ENCODE data around the gene KLHL10.

The KLHL10 gene

DNA sequence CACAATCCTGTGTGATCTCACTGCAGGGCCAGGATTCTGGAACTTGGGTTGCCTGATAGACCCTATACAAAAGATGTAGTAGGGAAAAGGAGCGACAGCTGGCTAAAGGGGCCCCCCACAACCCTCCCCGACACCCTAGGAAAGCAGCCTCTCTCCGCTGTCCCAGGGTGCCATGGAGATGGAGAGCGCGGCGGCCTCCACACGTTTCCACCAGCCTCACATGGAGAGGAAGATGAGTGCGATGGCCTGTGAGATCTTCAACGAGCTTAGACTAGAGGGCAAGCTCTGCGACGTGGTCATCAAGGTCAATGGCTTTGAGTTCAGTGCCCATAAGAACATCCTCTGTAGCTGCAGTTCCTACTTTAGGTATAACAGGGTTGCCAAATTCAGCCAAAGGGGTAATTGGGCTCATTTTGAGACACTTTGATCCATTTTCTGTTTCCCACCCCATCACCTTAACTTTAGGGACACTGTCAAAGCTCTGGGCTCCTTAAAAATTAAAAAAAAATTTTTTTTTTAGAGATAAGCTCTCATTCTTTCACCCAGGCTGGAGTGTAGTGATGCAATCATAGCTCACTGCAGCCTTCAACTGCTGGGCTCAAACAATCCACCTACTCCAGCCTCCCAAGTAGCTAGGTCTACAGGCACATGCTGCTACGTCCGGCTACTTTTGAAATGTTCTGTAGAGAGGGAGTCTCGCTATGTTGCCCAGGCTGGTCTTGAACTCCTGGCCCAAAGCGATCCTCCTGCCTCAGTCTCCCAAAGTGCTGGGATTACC, at the start of gene KLHL10:
KLHL10 (plus strand) TSS at position 65 of the 778 bp plus-strand sequence; CDS start at position 173, 108 bp downstream.
- DNase-seq: no peak

DNA sequence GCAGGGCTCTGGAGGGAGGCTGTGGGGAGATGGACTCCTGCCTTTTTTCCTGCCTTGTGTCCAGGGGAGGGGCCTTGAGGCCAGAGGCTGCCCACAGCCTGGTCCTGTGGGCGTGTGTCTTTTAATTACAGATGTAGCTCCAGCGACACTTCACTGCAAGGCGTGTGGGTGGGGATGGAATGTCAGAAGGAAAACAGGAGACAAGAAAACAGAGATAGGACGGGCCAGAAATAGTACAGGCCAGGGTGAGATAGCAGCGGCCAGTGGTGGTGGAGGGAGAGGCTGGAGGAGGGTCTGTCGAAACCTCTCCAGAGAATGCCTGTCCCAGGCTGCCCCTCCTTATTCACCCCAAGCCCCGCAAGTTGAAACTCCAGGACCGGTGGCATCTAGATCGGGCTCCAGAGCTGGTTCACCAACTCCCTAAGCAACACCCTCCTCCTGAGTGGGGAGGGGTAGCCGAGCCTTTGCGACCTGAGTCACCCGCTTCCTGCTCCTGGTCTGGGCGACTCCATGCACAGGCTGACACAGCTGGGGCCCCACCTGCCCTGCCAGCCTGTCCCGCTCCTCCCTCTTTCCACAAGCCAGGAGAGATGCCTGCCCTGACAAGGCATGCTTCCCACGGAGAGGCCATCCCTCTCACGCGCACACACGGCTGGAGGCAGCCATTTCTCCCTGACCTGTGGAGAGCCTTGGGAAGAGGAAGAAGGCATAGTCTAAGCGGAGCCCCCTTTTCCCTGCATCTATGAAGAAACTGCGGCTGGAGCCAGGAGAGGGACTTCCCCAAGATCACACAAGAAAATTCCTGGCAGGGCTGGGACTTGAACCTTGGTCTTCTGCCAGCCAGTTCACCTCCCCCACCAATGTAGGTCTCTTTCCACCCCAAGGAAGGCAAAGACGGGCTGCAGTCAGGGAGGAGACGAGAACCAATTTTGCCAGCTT, 44.5 kb upstream of the KLHL10 start:
- DNase-seq: no peak

DNA sequence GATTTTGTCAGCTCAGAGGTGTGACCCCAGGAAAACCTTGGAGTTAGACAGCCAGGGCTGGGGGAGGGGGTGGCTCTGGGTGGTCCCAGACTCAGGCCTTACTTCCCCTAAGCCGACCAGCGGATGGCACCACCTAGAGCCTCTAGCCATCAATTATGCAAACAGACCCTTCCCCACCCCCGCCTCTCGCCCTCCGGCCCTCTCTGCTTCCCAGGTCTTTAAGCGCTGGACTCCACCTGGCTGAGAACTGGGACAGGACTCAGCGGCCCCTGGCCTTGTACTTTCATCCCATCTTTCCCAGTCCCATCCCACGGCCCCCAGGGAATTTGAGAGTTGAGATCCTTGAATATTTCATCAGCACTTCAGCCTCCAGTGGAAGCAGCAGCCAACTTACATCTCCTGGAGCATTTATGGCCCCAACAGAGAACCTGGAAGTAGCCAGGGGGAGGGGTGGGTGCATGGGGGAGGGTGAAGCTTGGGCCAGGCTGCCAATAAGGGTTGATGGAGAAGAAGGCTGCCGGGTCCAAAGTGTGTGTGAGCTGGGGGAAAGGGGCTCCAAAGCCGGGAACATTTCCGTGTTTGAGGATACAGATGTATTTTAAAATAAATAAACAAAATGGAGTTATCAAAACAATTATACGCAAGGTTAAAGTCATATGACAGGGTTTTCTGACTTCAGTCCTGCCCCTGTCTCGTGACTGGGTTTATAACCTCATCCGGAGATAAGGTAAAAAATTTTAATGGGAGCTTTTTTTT, 43.7 kb upstream of the KLHL10 start:
- no peak for DNase-seq

DNA sequence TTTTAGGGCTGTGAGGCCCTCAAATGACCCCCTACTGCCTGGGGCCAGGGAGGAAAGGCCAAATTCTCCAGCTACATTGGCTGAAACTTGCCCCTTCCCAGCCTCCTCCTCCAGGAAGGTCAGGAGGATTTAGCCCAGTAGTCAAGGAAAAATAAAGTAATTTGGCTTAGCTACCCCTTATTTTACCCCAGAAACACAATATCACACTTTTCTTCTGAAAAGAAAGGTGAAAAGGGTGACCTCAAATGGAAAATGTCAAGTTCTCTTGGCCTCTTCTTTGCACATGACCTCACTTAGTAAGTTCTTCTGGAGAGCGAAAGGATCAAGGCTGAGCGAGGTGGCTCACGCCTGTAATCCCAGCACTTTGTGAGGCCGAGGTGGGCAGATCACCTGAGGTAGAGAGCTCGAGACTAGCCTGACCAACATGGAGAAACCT, 43.1 kb upstream of the KLHL10 start:
- no peak for DNase-seq

- no peak for DNase-seq
These were observed 41.3 kb upstream of the KLHL10 start for GRCh38 chr17:41796121-41796895.

DNA sequence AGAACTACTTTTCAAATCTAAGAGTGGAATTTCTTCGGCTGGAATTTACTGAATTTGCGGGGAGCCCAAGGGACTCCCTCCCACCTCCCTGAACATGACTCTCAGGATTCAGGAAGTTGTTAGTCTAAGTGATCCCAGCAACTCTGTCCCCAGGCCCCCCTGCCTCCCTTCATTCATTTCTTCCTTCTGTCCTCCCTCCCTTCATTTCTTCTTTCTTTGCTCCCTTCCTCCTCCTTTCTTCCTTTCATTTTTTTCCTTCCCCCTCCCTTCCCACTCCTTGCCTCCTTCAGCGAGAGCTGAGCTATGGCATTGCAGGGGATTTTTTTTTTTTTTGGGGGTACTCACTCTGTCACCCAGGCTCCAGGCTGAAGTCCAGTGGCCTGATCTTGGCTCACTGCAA, 40.2 kb upstream of the KLHL10 start:
- no peak for DNase-seq

GRCh38 chr17:41799366-41799765, 38.3 kb upstream of the KLHL10 start:
- DNase-seq: no peak

- DNase-seq: no peak
These were observed 36.8 kb upstream of the KLHL10 start for GRCh38 chr17:41800601-41801373.

- peak in 54 of 58 donors; percentile 20 to 87 (median 58) for DNase-seq
These were observed 36.0 kb upstream of the KLHL10 start for GRCh38 chr17:41801374-41802271.

DNA sequence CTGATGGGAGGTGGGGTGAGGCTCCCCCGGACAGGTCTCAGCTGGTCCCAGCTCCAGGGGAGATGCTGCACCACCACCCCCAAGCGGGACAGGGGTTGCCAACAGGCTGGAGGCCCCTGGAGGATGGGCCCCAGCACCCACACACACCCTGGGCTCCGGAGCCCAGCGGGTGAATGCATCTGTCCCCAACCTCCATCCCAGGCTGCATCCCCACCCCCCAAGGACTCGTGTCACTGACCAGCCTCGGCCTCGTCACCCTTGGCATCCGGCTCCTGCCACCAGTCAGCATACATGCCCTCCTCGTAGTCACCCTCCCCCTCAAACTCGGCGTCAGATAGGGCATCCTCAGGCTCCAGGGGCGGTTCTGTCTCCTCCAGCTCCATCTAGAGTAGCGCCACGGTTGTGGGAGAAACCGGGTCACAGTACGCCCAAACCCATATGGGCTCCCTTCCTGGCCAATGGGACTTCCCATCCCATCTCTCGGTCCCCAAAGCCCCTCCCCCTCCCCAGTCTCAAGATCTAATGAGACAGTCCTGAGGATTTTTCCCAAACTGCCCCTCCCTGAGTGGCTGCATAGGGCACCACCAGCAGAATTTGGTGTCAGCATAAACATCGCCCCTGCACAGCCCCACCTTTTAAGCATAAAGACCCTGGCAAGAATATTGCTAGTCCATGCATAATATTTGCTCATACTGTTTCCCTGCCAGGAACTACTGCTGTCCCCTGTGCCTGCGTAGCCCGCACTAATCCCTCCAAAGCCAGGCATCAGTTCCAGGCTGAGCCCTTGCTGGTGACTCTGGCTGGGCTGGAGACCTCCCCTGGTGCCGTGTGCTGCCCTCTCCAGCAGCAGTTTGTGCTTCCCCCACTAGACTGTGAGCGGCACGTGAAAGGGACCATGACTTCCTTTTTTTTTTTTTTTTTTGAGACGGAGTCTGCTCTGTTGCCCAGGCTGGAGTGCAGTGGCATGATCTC, 34.3 kb upstream of the KLHL10 start:
- no peak for DNase-seq

DNA sequence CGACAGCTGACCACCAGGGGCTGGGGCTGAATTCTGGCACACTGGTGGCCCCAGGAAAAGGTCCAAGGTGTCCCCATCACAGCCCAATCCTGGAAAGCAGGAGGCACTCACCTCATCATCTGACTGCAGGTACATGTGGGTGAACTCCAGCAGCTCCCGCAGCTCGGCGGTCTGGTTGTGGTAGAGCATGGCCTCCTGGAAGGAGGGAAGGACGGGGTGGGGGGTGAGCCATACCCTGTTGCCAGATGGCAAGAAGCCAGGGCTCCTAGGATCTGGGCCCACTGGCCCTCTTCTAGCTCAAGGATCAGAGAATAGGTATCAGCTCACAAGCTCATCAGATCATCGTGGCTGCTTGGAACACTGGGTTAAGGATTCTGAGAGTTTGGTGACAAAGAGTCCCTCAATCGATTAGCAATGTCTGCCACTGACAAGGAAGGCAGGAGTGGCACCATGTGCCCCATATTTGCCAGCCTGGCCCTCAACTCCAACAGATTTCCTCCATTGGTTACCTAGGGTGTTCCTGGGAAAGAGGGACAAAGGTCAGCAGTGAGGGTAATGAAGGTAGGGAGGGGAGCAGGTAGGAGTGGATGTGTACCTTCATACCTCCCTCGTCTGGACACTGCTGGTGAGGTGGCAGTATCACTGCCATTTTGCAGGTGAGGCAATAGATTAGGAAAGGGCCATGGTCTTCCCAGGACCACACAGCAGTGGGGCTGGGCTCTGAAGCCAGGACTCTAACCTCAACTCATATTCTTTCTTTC, 30.8 kb upstream of the KLHL10 start:
- DNase-seq: no peak

DNA sequence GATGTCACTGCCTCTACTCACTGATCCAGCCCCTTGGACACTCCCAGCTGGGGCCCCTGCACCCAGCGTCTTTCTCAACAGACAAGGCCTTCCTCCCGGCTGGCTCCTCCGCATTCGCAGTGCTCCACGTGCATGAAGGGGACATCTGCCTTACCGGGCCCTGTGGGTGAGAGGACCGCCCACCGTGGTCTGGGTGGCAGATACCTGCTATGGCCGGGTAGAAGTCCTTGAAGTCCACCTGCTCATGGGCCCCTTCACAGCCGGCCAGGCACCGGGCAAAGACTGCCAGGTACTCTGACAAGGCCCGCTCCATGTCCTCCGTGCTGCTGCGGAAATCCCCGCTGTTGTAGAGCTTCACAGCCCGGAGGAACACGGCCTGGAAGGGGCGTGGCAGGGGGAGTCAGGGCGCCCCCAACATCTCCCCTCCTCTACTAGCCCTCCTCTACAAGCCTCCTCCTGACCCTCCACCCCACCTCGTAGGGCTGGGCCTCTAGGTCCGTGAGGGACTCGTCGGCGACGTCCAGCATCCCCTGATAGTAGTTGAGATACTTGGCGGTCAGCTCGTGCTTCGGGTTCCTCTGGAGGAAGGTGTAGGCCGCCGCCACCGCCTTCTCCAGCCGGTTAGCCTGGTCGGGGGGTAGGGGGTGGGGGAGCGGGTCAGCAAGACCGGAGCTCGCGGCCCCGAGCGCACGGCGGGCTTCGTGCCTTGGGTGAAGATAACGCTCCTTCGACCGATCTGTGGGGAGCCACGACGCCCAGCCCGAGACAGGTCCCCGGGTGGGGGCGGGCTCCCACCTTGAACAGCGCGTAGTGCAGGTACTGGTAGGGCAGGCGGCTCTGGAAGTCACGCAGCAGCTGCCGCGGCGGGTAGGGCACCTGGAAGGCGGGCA, 26.7 kb upstream of the KLHL10 start:
- DNase-seq: peak in 3 of 58 donors; percentile 31 to 54 (median 52)

DNA sequence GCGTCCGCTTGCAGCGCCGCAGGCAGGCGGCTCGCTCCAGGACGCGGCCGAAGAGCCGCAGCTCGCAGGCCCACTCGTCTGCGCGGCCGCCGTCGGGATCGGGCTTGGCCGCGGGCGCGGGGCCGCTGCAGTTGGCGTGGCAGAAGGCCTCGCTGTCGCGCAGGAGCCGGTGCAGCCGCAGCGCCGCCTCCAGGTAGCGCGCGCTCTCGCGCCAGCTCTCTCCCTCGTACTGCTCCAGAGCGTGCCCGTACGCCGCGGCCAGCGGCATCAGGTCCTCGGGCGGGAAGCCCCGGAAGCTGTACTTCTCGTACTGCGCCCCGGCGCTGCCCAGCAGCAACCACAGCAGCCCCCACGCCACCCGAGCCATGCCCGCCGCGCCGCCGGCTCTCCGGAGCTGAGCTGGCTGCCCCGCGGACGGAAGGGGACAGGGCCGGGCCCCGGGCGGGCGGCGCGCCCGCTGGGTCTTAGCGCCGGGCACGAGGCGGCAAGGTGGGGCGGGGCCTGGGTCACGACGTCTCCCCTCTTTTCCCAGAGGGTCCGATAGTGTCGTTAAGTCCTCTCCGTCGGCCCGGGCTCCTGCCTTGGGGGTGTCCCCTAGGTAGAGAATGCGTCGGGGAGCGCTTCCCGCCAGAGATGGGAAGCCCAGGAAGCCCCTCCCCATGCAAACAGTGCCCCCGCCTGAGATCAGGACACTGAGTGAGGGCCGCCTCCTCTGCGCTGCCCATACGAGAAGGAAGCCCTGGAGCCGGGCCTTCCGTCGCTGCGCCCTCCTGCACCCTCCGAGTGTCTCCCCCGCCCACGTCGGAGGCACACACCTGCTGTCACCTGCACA, 25.9 kb upstream of the KLHL10 start, which contains the start of gene P3H4:
P3H4 (minus strand) TSS at position 401 of the 832 bp plus-strand sequence; CDS start at position 367, 34 bp downstream.
- DNase-seq: peak in 55 of 58 donors; percentile 10 to 86 (median 64)

- peak in 44 of 58 donors; percentile 9 to 69 (median 44) for DNase-seq
These were observed 25.1 kb upstream of the KLHL10 start, which contains the start of gene FKBP10 for GRCh38 chr17:41812381-41813151. Gene FKBP10 (plus strand): TSS chr17:41813004. CDS start chr17:41813035, 31 bp downstream.

Data from anterior cingulate cortex (tissue), 58 donors.